ENCODE data around the gene NUDC. TPM values are rescaled to one million over a fixed set of nuclear protein-coding genes. Genes with fewer than 3 reads are reported as not detected.

Gene NUDC
- total and polyA plus RNA-seq, 10 of the 15 experiments (the other 5 are each of a cell fraction or from before 2014, with no cell fraction given) = 5.5 to 227 (median 67.4) TPM

DNA sequence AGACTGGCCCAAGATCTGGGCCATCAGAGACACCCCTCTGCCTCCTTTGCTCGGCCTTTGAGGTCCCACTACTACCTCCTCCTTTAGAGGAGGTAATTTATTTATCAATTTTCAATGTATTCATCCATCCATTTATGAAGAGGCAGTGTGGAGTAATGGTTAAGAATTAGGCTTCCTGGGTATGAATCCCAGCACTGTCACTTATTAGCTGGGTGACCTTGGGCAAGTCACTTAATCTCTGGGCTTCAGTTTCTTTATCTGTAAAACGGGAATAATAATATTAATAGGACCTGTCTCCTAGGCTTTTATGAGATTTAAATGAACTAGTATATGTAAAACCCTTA lies 9.4 kb upstream of the NUDC start:
- no TSS peak for BruUV-seq (replicated peaks)
- ChIA-PET RAD21 (ENCODE audit: unreplicated experiment) (no interaction called here), SMC1A (ENCODE audit: uncharacterized antibody, unreplicated experiment) (no interaction called here), CTCF (no interaction called here), POLR2A (no interaction called here)
- Histone ChIP-seq H3K4me2 (ENCODE audit: control insufficient read depth, insufficient read depth) (no peak overlapping the region), H2AFZ (ENCODE audit: control insufficient read depth, low read depth, low read length) (no peak overlapping the region), H3K79me2 (ENCODE audit: control insufficient read depth, insufficient read depth, low read length) (no peaks in the 10 kb centered on the region), H3K9ac (ENCODE audit: control insufficient read depth, insufficient read depth, low read length) (no peak overlapping the region), H3K36me3 (ENCODE audit: control insufficient read depth in 2 of 2, insufficient read depth in 2 of 2, low read length in 1 of 2) (no peaks in the 10 kb centered on the region), H3K27me3 (replicated peaks in 1 of 2; ENCODE audit: control insufficient read depth in 2 of 2, insufficient read depth in 2 of 2, low read length in 1 of 2) (no peaks in the 10 kb centered on the region; a peak in 1 of 4 replicates), H3K4me3 (no peak overlapping the region), H4K20me1 (ENCODE audit: control insufficient read depth, insufficient read depth) (no peaks in the 10 kb centered on the region), H3K27ac (ENCODE audit: control insufficient read depth, insufficient read depth) (no peak overlapping the region), H3K4me1 (ENCODE audit: control insufficient read depth, insufficient read depth, low read length) (no peaks in the 10 kb centered on the region), H3K9me3 (replicated peaks; ENCODE audit: control insufficient read depth, insufficient read depth, low read length) (no peaks in the 10 kb centered on the region)
- TF ChIP-seq E4F1 (IDR thresholded peaks at IDR 0.05; ENCODE audit: borderline replicate concordance, partially characterized antibody) (no peak), ZBED1 (IDR thresholded peaks at IDR 0.05; ENCODE audit: borderline replicate concordance) (no peak)
- FAIRE-seq (no peak), ATAC-seq (no peak), DNase-seq (ENCODE audit: low read depth, low spot score) (no peak)
- intact Hi-C loops (cut with micrococcal nuclease; ENCODE audit: unreplicated experiment) (no loop called here), in situ Hi-C loops (cut with MboI) (no loop called here)
- 0% methylated on average over 2 of the region's 2 CpGs for WGBS (ENCODE audit: insufficient coverage, insufficient replicate concordance, low lambda C conversion rate, missing lambda C conversion rate)

- H3K4me2 ChIP-seq (ENCODE audit: control insufficient read depth, insufficient read depth) = no peak overlapping the region
- no peak overlapping the region for H3K4me3 ChIP-seq
- BruUV-seq (replicated peaks) = no TSS peak
- ChIA-PET RAD21 (ENCODE audit: unreplicated experiment) (interaction anchor here (1.3 kb wide), 1 partner anchor 13 kb away, joined by 3 read pairs; the partner anchor contains the start of gene GPATCH3), SMC1A (ENCODE audit: uncharacterized antibody, unreplicated experiment) (no interaction called here), CTCF (no interaction called here), POLR2A (interaction anchor here (0.8 kb wide), 1 partner anchor 297 kb away, joined by 3 read pairs; no protein-coding TSS in a partner anchor)
- ATAC-seq = no peak
- H2AFZ ChIP-seq (ENCODE audit: control insufficient read depth, low read depth, low read length) = no peak overlapping the region
- H4K20me1 ChIP-seq (ENCODE audit: control insufficient read depth, insufficient read depth) = no peaks in the 10 kb centered on the region
- no peaks in the 10 kb centered on the region for H3K4me1 ChIP-seq (ENCODE audit: control insufficient read depth, insufficient read depth, low read length)
- FAIRE-seq = no peak
- no peaks in the 10 kb centered on the region for H3K9me3 ChIP-seq (replicated peaks; ENCODE audit: control insufficient read depth, insufficient read depth, low read length)
- WGBS (ENCODE audit: insufficient coverage, insufficient replicate concordance, low lambda C conversion rate, missing lambda C conversion rate) = 38% methylated on average over 5 of the region's 5 CpGs
- in situ Hi-C loops (cut with MboI) = no loop called here
- DNase-seq (ENCODE audit: low read depth, low spot score) = no peak
- H3K79me2 ChIP-seq (ENCODE audit: control insufficient read depth, insufficient read depth, low read length) = no peaks in the 10 kb centered on the region
- no peak overlapping the region for H3K9ac ChIP-seq (ENCODE audit: control insufficient read depth, insufficient read depth, low read length)
- H3K27ac ChIP-seq (ENCODE audit: control insufficient read depth, insufficient read depth) = no peak overlapping the region
- no peaks in the 10 kb centered on the region for H3K36me3 ChIP-seq (ENCODE audit: control insufficient read depth in 2 of 2, insufficient read depth in 2 of 2, low read length in 1 of 2)
- intact Hi-C loops (cut with micrococcal nuclease; ENCODE audit: unreplicated experiment) = no loop called here
- no peaks in the 10 kb centered on the region; a peak in 1 of 4 replicates for H3K27me3 ChIP-seq (replicated peaks in 1 of 2; ENCODE audit: control insufficient read depth in 2 of 2, insufficient read depth in 2 of 2, low read length in 1 of 2)
- no peak for TF ChIP-seq E2F8 (IDR thresholded peaks at IDR 0.05; ENCODE audit: low read depth, partially characterized antibody)
- TF ChIP-seq EGR1 (IDR thresholded peaks at IDR 0.05; ENCODE audit: borderline replicate concordance in 1 of 2, low read depth in 2 of 2, low read length in 2 of 2) = no peak
- TF ChIP-seq SIX5 (IDR thresholded peaks at IDR 0.05; ENCODE audit: low read depth, low read length, severe bottlenecking) = no peak
- TF ChIP-seq, protein P1, sequence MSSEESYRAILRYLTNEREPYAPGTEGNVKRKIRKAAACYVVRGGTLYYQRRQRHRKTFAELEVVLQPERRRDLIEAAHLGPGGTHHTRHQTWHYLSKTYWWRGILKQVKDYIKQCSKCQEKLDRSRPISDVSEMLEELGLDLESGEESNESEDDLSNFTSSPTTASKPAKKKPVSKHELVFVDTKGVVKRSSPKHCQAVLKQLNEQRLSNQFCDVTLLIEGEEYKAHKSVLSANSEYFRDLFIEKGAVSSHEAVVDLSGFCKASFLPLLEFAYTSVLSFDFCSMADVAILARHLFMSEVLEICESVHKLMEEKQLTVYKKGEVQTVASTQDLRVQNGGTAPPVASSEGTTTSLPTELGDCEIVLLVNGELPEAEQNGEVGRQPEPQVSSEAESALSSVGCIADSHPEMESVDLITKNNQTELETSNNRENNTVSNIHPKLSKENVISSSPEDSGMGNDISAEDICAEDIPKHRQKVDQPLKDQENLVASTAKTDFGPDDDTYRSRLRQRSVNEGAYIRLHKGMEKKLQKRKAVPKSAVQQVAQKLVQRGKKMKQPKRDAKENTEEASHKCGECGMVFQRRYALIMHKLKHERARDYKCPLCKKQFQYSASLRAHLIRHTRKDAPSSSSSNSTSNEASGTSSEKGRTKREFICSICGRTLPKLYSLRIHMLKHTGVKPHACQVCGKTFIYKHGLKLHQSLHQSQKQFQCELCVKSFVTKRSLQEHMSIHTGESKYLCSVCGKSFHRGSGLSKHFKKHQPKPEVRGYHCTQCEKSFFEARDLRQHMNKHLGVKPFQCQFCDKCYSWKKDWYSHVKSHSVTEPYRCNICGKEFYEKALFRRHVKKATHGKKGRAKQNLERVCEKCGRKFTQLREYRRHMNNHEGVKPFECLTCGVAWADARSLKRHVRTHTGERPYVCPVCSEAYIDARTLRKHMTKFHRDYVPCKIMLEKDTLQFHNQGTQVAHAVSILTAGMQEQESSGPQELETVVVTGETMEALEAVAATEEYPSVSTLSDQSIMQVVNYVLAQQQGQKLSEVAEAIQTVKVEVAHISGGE (CRISPR knock-in tag; IDR thresholded peaks at IDR 0.05) = no peak
- no peak for TF ChIP-seq MEF2B (IDR thresholded peaks at IDR 0.05; ENCODE audit: partially characterized antibody, poor library complexity, severe bottlenecking)
Measured at GRCh38 chr1:26913389-26913753, 8.2 kb upstream of the NUDC start.

Data from GM12878 (cell line).